GM18520 (cell line): ENCODE measurements around the gene VPS26B.
"Not testable (repeated sequence)": the region's sequence is repeated elsewhere in the genome, so short reads cannot be mapped to it uniquely, and the experiment has no call there.

Experiments used
- ATAC-seq: cut with Tn5 transposase; IDR thresholded peaks from one replicate; pipeline ENCODE4 v1.9.1; 2021; ENCODE audit not compliant: unreplicated experiment

VPS26B gene

GRCh38 chr11:134223836-134224709 lies at the start of gene VPS26B, which contains the start of gene NCAPD3:
Gene VPS26B, plus strand, starts transcription at chr11:134224671. Its CDS starts 452 bp downstream, at chr11:134225123.
Gene NCAPD3, minus strand, starts transcription at chr11:134223967. Its CDS starts 41 bp downstream, at chr11:134223926.
- peak; percentile 63 for ATAC-seq

GRCh38 chr11:134176284-134176683 lies 48.2 kb upstream of the VPS26B start:
- no peak for ATAC-seq

GRCh38 chr11:134178032-134178674 lies 46.3 kb upstream of the VPS26B start:
- ATAC-seq = no peak

GRCh38 chr11:134181707-134182106 lies 42.8 kb upstream of the VPS26B start:
- no peak for ATAC-seq

GRCh38 chr11:134188092-134188491 lies 36.4 kb upstream of the VPS26B start:
- not testable (repeated sequence) for ATAC-seq

GRCh38 chr11:134196756-134197155 lies 27.7 kb upstream of the VPS26B start:
- no peak for ATAC-seq

GRCh38 chr11:134199531-134199930 lies 24.9 kb upstream of the VPS26B start:
- ATAC-seq = no peak

GRCh38 chr11:134200688-134201087 lies 23.8 kb upstream of the VPS26B start:
- ATAC-seq = no peak

GRCh38 chr11:134202661-134203060 lies 21.8 kb upstream of the VPS26B start:
- no peak for ATAC-seq

- no peak for ATAC-seq
Observed at GRCh38 chr11:134205729-134206128, 18.7 kb upstream of the VPS26B start.

GRCh38 chr11:134206185-134206584 lies 18.3 kb upstream of the VPS26B start:
- ATAC-seq = no peak

- ATAC-seq = no peak
Observed at GRCh38 chr11:134207538-134208239, 16.8 kb upstream of the VPS26B start.

- no peak for ATAC-seq
Observed at GRCh38 chr11:134215836-134216235, 8.6 kb upstream of the VPS26B start.

GRCh38 chr11:134216816-134217215 lies 7.7 kb upstream of the VPS26B start:
- no peak for ATAC-seq

- no peak for ATAC-seq
Observed at GRCh38 chr11:134223121-134223520, 1.4 kb upstream of the VPS26B start.

GRCh38 chr11:134224710-134225664 lies 516 bp downstream of the VPS26B start:
- ATAC-seq = no peak

- no peak for ATAC-seq
Observed at GRCh38 chr11:134226806-134227325, 2.4 kb downstream of the VPS26B start.

- ATAC-seq = peak; percentile 33
Observed at GRCh38 chr11:134228625-134229024, 4.2 kb downstream of the VPS26B start.

- ATAC-seq = no peak
Observed at GRCh38 chr11:134229126-134229790, 4.8 kb downstream of the VPS26B start.

GRCh38 chr11:134230339-134230738 lies 5.9 kb downstream of the VPS26B start:
- ATAC-seq = no peak
